Measurements from ENCODE around the gene S100Z.

- TF ChIP-seq EZH2 (IDR thresholded peaks at IDR 0.05; ENCODE audit: insufficient read depth, poor library complexity, severe bottlenecking) (no peak), EZH2phosphoT487 (IDR thresholded peaks at IDR 0.05; ENCODE audit: insufficient read depth, low read depth) (no peak)
Observed at GRCh38 chr5:76813982-76814562, 35.7 kb upstream of the S100Z start.
